H1 (cell line): ENCODE measurements around the gene PKM. TPM values are rescaled to one million over a fixed set of nuclear protein-coding genes. Genes with fewer than 3 reads are reported as not detected.

ENCODE experiments used
- ASH2L ChIP-seq: fragments of 200-600, 300-600 bp; sonication (generic); IDR thresholded peaks from one replicate; pipeline ENCODE4 v1.7.1; 2017; ENCODE audit warnings: low read length
- CHD1 ChIP-seq: IDR thresholded peaks from 2 replicates; pipeline ENCODE4 v1.6.1; 2012; ENCODE audit warnings: low read depth, low read length, improper control_type of control experiment
- EZH2 ChIP-seq: fragments of 200-600 bp; sonication (generic); IDR thresholded peaks from 2 replicates; pipeline ENCODE4 v1.7.1; 2012; ENCODE audit warnings: low read depth, mild to moderate bottlenecking, moderate library complexity, low read length, inconsistent platforms; ENCODE audit not compliant: severe bottlenecking
- GTF2F1 ChIP-seq: IDR thresholded peaks from 2 replicates; pipeline ENCODE4 v1.6.1; 2012; ENCODE audit warnings: low read depth, low read length, improper control_type of control experiment, borderline replicate concordance
- SIX5 ChIP-seq: IDR thresholded peaks from 2 replicates; pipeline ENCODE4 v1.6.1; 2011; ENCODE audit warnings: mild to moderate bottlenecking, low read depth, low read length
- polyA plus RNA-seq, 7 experiments: library from polyadenylated mRNA; depleted of rRNA in 3 of 7; stranded (reverse) in 5 of 7; unstranded in 2 of 7; fragments of >200 nt in 5 of 7; fragments of 200-250 nt in 2 of 7; gene quantifications; 1 replicate in 5 of 7; 2 replicates in 1 of 7; 4 replicates in 1 of 7; pipeline versions ENCODE4 v1.2.1 to v1.2.3, GENCODE V29; 2011 to 2013; ENCODE audit warnings: missing spikeins in 2 of 7, mixed read lengths in 2 of 7
- total RNA-seq: library from RNA; stranded (reverse); fragmentation: NEBNext Ultra II Directional; extraction: Animal tissue kit (Norgen Biotek cat#: 25700); gene quantifications from 2 replicates; pipeline ENCODE4 v1.2.1, GENCODE V29; 2021

Gene PKM
- total and polyA plus RNA-seq, 2 of the 8 experiments (the other 6 are each of a cell fraction or from before 2014, with no cell fraction given): 780 to 856 TPM

DNA sequence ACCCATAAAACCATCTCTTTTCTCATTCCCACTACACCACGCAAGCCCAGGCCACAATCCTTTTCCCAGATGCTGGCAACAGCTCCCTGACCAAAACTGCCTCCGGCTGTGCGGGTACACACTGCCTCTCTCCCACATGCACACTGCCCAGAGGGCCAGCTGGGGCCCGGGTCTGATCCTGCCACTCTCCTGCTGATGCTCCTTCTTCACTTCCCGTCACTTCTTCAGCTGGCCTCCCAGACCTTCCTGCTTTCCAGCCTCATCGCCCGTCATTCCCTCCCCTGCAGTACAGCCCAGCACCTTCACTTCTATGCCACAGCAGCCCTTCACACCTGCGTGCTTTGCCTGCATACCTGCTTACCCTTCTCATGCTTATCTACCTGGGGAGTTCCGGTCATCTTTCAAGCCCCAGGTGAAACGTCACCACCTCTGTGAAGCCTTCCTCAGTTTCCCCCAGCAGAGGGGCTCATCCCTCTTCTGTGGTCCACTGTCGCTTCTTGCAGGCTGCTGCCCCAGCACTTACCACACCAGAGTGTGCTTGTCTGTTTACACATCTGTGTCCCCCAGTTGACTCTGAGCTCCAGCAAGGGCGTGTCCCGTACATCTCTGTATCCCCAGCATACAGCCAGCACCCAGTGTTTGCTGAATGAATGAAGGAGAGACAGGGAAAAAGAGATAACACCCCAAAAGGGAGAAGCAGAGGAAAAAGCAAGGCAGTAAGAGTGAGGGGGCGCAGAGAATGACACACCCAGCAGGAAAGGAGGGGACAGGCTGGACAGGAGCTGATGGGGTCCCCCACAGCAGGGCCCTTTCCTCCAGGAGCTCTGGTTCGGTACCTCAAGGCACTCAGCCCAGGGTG lies 55.6 kb downstream of the PKM start (continued):
- TF ChIP-seq ASH2L (no peak), SIX5 (no peak), EZH2 (no peak), GTF2F1 (no peak), CHD1 (no peak)
